IMR-90 (cell line): ENCODE data around the gene RPRML. TPM values are rescaled to one million over a fixed set of nuclear protein-coding genes. Genes with fewer than 3 reads are reported as not detected.

Experiments used
- ATAC-seq: fragments of 200-7000 bp; cut with Tn5 transposase; 2 replicates; pipeline ENCODE4 v1.9.1; 2020; ENCODE audit warnings: low read depth, mild to moderate bottlenecking, moderate library complexity
- BruUV-seq: library from RNA; stranded (reverse); fragments of 400-500 nt; replicated peaks from 2 replicates; lab custom pipeline; 2021; lab: Mats Ljungman, UMichigan
- CTCF ChIA-PET: fragments of 300-600 bp; formaldehyde crosslinking; extraction: SDS; loops from one replicate; lab custom pipeline; 2021; ENCODE audit warnings: antibody characterized with exemption; lab: Yijun Ruan, JAX
- POLR2A ChIA-PET: fragments of 300-600 bp; sonication (Branson Sonifier 250); formaldehyde crosslinking; loops from one replicate; lab custom pipeline; 2022; ENCODE audit warnings: antibody characterized with exemption; ENCODE audit not compliant: unreplicated experiment; lab: Charles Lee
- DNase-seq: peaks from one replicate; pipeline ENCODE4 v3.0.0; 2013
- H2AFZ ChIP-seq: replicated peaks from 2 replicates; pipeline ENCODE3; 2013; ENCODE audit warnings: low read length, mild to moderate bottlenecking; ENCODE audit not compliant: poor library complexity
- H2AK5ac ChIP-seq: 2 replicates; pipeline ENCODE4 v1.6.1; 2013; ENCODE audit warnings: low read depth, low read length, inconsistent platforms
- H2AK9ac ChIP-seq: replicated peaks from 2 replicates; pipeline ENCODE3; 2013; ENCODE audit warnings: mild to moderate bottlenecking, low read depth, low read length, moderate library complexity; ENCODE audit not compliant: poor library complexity
- H2BK120ac ChIP-seq: 2 replicates; pipeline ENCODE4 v1.6.1; 2013; ENCODE audit warnings: low read depth, low read length, inconsistent platforms
- H2BK15ac ChIP-seq: 3 replicates; pipeline ENCODE4 v1.6.1; 2013; ENCODE audit warnings: low read depth, low read length, inconsistent platforms
- H2BK20ac ChIP-seq: 2 replicates; pipeline ENCODE4 v1.6.1; 2013; ENCODE audit warnings: low read depth, mild to moderate bottlenecking, inconsistent platforms, low read length, moderate library complexity
- H2BK5ac ChIP-seq: 2 replicates; pipeline ENCODE4 v1.6.1; 2013; ENCODE audit warnings: mild to moderate bottlenecking, low read depth, low read length, inconsistent platforms; ENCODE audit not compliant: poor library complexity, severe bottlenecking
- H3K14ac ChIP-seq: replicated peaks from 2 replicates; pipeline ENCODE4 v1.6.1; 2013; ENCODE audit warnings: low read depth, low read length, inconsistent platforms
- H3K18ac ChIP-seq: 2 replicates; pipeline ENCODE4 v1.6.1; 2013; ENCODE audit warnings: low read depth, low read length, control low read depth
- H3K23ac ChIP-seq: 2 replicates; pipeline ENCODE4 v1.6.1; 2013; ENCODE audit warnings: low read depth, low read length, inconsistent platforms
- H3K27ac ChIP-seq: 2 replicates; pipeline ENCODE4 v1.5.1; 2013; ENCODE audit warnings: mild to moderate bottlenecking, control low read depth, low read length; ENCODE audit not compliant: insufficient read depth
- H3K27me3 ChIP-seq: 2 replicates; pipeline ENCODE4 v1.6.1; 2013; ENCODE audit warnings: low read length; ENCODE audit not compliant: control insufficient read depth, insufficient read depth
- H3K36me3 ChIP-seq: 2 replicates; pipeline ENCODE4 v1.6.1; 2013; ENCODE audit warnings: low read length, mixed read lengths; ENCODE audit not compliant: control insufficient read depth, insufficient read depth
- H3K4ac ChIP-seq: 2 replicates; pipeline ENCODE4 v1.6.1; 2013; ENCODE audit warnings: low read depth, low read length, inconsistent platforms
- H3K4me1 ChIP-seq: 2 replicates; pipeline ENCODE4 v1.6.1; 2013; ENCODE audit warnings: low read length, mixed read lengths; ENCODE audit not compliant: control insufficient read depth, insufficient read depth
- H3K4me2 ChIP-seq: 2 replicates; pipeline ENCODE4 v1.6.1; 2013; ENCODE audit warnings: low read depth, mild to moderate bottlenecking, control low read depth, low read length, moderate library complexity
- H3K4me3 ChIP-seq: 2 replicates; pipeline ENCODE4 v1.5.1; 2013; ENCODE audit warnings: low read depth, mild to moderate bottlenecking, control low read depth, low read length, moderate library complexity; ENCODE audit not compliant: insufficient read depth
- H3K56ac ChIP-seq: 2 replicates; pipeline ENCODE4 v1.6.1; 2013; ENCODE audit warnings: low read length, inconsistent platforms; ENCODE audit not compliant: insufficient read depth; ENCODE audit errors: extremely low read depth
- H3K79me1 ChIP-seq, 2 experiments: 2 replicates each; pipeline ENCODE4 v1.6.1; 2013; ENCODE audit warnings: low read length in 2 of 2, inconsistent platforms in 1 of 2, low read depth in 1 of 2
- H3K9ac ChIP-seq: 2 replicates; pipeline ENCODE4 v1.6.1; 2013; ENCODE audit warnings: low read depth, low read length, control low read depth
- H3K9me1 ChIP-seq: 2 replicates; pipeline ENCODE4 v1.6.1; 2013; ENCODE audit warnings: low read length, inconsistent platforms; ENCODE audit not compliant: insufficient read depth
- H3K9me3 ChIP-seq: 2 replicates; pipeline ENCODE4 v1.6.1; 2013; ENCODE audit warnings: low read length; ENCODE audit not compliant: control insufficient read depth, insufficient read depth
- H4K20me1 ChIP-seq: 2 replicates; pipeline ENCODE4 v1.6.1; 2013; ENCODE audit warnings: low read length, inconsistent platforms; ENCODE audit not compliant: insufficient read depth
- H4K5ac ChIP-seq: 2 replicates; pipeline ENCODE4 v1.6.1; 2013; ENCODE audit warnings: mild to moderate bottlenecking, low read depth, low read length, control low read depth
- H4K8ac ChIP-seq, 2 experiments: 2 replicates each; pipeline ENCODE4 v1.6.1; 2013; ENCODE audit warnings: low read depth in 2 of 2, low read length in 2 of 2, control low read depth in 1 of 2, inconsistent platforms in 1 of 2
- H4K91ac ChIP-seq: 2 replicates; pipeline ENCODE4 v1.6.1; 2013; ENCODE audit warnings: low read depth, low read length, inconsistent platforms; ENCODE audit not compliant: insufficient read depth
- BHLHE40 ChIP-seq: fragments of 150-350 bp; IDR thresholded peaks from 2 replicates; pipeline ENCODE4 v1.6.1; 2016; ENCODE audit warnings: mild to moderate bottlenecking, low read depth, low read length
- CEBPB ChIP-seq: IDR thresholded peaks from 2 replicates; pipeline ENCODE4 v1.6.1; 2012; ENCODE audit warnings: low read depth, low read length, improper control_type of control experiment
- CHD1 ChIP-seq: IDR thresholded peaks from 2 replicates; pipeline ENCODE4 v1.6.1; 2012; ENCODE audit warnings: low read depth, low read length, improper control_type of control experiment
- CTCF ChIP-seq: conservative IDR thresholded peaks from 2 replicates; pipeline ENCODE4 v1.5.1; 2012; ENCODE audit warnings: mild to moderate bottlenecking, low read depth, low read length, improper control_type of control experiment
- ELK1 ChIP-seq: fragments of 150-350 bp; IDR thresholded peaks from 2 replicates; pipeline ENCODE4 v1.6.1; 2016; ENCODE audit warnings: low read depth, mild to moderate bottlenecking, low read length, moderate library complexity, borderline replicate concordance
- FOS ChIP-seq: fragments of 150-350 bp; IDR thresholded peaks from 2 replicates; pipeline ENCODE4 v1.6.1; 2016; ENCODE audit warnings: low read depth, low read length
- MAFK ChIP-seq: IDR thresholded peaks from 2 replicates; pipeline ENCODE4 v1.6.1; 2012; ENCODE audit warnings: low read depth, low read length, improper control_type of control experiment
- MAZ ChIP-seq: IDR thresholded peaks from 2 replicates; pipeline ENCODE4 v1.6.1; 2012; ENCODE audit warnings: low read depth, mild to moderate bottlenecking, low read length, improper control_type of control experiment, moderate library complexity, borderline replicate concordance
- MXI1 ChIP-seq: IDR thresholded peaks from 2 replicates; pipeline ENCODE4 v1.6.1; 2012; ENCODE audit warnings: low read depth, mild to moderate bottlenecking, low read length, moderate library complexity, borderline replicate concordance
- NFE2L2 ChIP-seq: fragments of 150-350 bp; IDR thresholded peaks from 2 replicates; pipeline ENCODE4 v1.6.1; 2016; ENCODE audit warnings: low read depth, mild to moderate bottlenecking, low read length
- POLR2A ChIP-seq: IDR thresholded peaks from 2 replicates; pipeline ENCODE4 v1.6.1; 2012; ENCODE audit warnings: mild to moderate bottlenecking, low read depth, low read length
- RAD21 ChIP-seq: IDR thresholded peaks from 2 replicates; pipeline ENCODE4 v1.6.1; 2012; ENCODE audit warnings: low read length, improper control_type of control experiment
- RCOR1 ChIP-seq: IDR thresholded peaks from 2 replicates; pipeline ENCODE4 v1.6.1; 2012; ENCODE audit warnings: mild to moderate bottlenecking, low read length, improper control_type of control experiment; ENCODE audit not compliant: insufficient replicate concordance
- RFX5 ChIP-seq: IDR thresholded peaks from 2 replicates; pipeline ENCODE4 v1.8.0; 2012; ENCODE audit warnings: low read depth, mild to moderate bottlenecking, low read length, moderate library complexity
- SMC3 ChIP-seq: fragments of 150-350 bp; IDR thresholded peaks from 2 replicates; pipeline ENCODE4 v1.6.1; 2016; ENCODE audit warnings: low read depth, mild to moderate bottlenecking, antibody characterized with exemption, low read length, moderate library complexity
- USF2 ChIP-seq: fragments of 150-350 bp; IDR thresholded peaks from 2 replicates; pipeline ENCODE4 v1.6.1; 2017; ENCODE audit warnings: mild to moderate bottlenecking, antibody characterized with exemption, low read length, low read depth
- WGBS, 2 experiments: methylation state at CpG; one replicate each; pipeline versions ENCODE4 v1.1.5 to v1.1.7; 2013; ENCODE audit warnings: missing lambda C conversion rate in 2 of 2; ENCODE audit not compliant: insufficient read length in 1 of 2; ENCODE audit errors: extremely low coverage in 2 of 2; 5-methylcytosine and 5-hydroxymethylcytosine counted together
- dilution Hi-C: fragments of 300-500 bp; cut with HindIII; formaldehyde crosslinking; loops from one replicate; pipeline ENCODE4 v1.14.3; 2018; ENCODE audit warnings: low sequenced_read_pairs; ENCODE audit not compliant: unreplicated experiment
- in situ Hi-C: fragments of 300-500 bp; cut with MboI; formaldehyde crosslinking; loops from 3 replicates; pipeline ENCODE4 v1.14.3; 2019; ENCODE audit warnings: low sequenced_read_pairs, inconsistent platforms, mixed read lengths
- intact Hi-C: fragments of 100-400 bp; cut with micrococcal nuclease; formaldehyde crosslinking; loops from 2 replicates; pipeline ENCODE4 v1.10.0; 2022
- polyA plus RNA-seq, 3 experiments: library from polyadenylated mRNA; depleted of rRNA; stranded (reverse); fragments of >200 nt; gene quantifications; 2 replicates each; pipeline ENCODE4 v1.2.3, GENCODE V29; 2012; ENCODE audit warnings: low replicate concordance in 1 of 3
- total RNA-seq: library from RNA; depleted of rRNA; stranded (reverse); fragments of >200 nt; gene quantifications from 2 replicates; pipeline ENCODE4 v1.2.3, GENCODE V29; 2012

RPRML gene
- total and polyA plus RNA-seq, 2 of the 4 experiments (the other 2 are of a cell fraction): not detected

GRCh38 chr17:47013341-47013740 lies 34.3 kb upstream of the RPRML start:
- Histone ChIP-seq H3K4me1 (peaks cover 2% of the 10 kb centered on the region; the same call in 1 of the 2 replicates), H4K8ac (no peak overlapping the region), H2AFZ (no peak overlapping the region), H3K27ac (no peak overlapping the region), H2BK15ac (no peak overlapping the region), H2AK5ac (no peak overlapping the region), H4K5ac (no peak overlapping the region), H3K27me3 (no peaks in the 10 kb centered on the region), H4K91ac (no peak overlapping the region), H3K79me1 (no peaks in the 10 kb centered on the region), H3K36me3 (no peaks in the 10 kb centered on the region), H3K4ac (no peak overlapping the region), H3K23ac (no peak overlapping the region), H3K9me1 (peaks cover 3% of the 10 kb centered on the region; the same call in 1 of the 2 replicates), H3K4me2 (no peak overlapping the region), H3K18ac (no peak overlapping the region), H2BK20ac (no peak overlapping the region), H3K56ac (no peak overlapping the region), H3K14ac (no peak overlapping the region), H2BK5ac (no peak overlapping the region), H3K9ac (no peak overlapping the region), H4K20me1 (no peaks in the 10 kb centered on the region), H3K4me3 (no peak overlapping the region), H3K9me3 (no peaks in the 10 kb centered on the region), H2AK9ac (no peak overlapping the region), H2BK120ac (no peak overlapping the region)
- no CpG with 5 or more reads among the region's 2 CpGs for WGBS, 2 experiments
- ChIA-PET CTCF (no interaction called here), POLR2A (no interaction called here)
- DNase-seq (no peak), ATAC-seq (no peak)
- dilution Hi-C loops: no loop called here
- in situ Hi-C loops: loop anchor here (25.0 kb wide), 1 partner anchor 151 kb away; the partner anchor contains the start of gene WNT9B
- intact Hi-C loops: no loop called here
- BruUV-seq: no TSS peak
- TF ChIP-seq POLR2A (no peak), CEBPB (no peak), ELK1 (no peak), CHD1 (no peak), USF2 (no peak), RAD21 (no peak), RCOR1 (no peak), BHLHE40 (no peak), MXI1 (no peak), NFE2L2 (no peak), SMC3 (no peak), FOS (no peak), MAFK (no peak), RFX5 (no peak), CTCF (no peak), MAZ (no peak)
